CD4-positive, CD25-positive, alpha-beta regulatory T cell (primary cell): Measurements from ENCODE around the gene GPN1. TPM values are rescaled to one million over a fixed set of nuclear protein-coding genes. Genes with fewer than 3 reads are reported as not detected.

ENCODE experiments used
- ATAC-seq, 2 donors: fragments of 150-1000 bp; cut with Tn5 transposase; one replicate each; pipeline ENCODE4 v1.10.0; 2021; ENCODE audit warnings: low read depth in 2 of 2, moderate number of reproducible peaks in 2 of 2, moderate library complexity in 1 of 2
- DNase-seq, 3 donors: peaks; one replicate each; pipeline versions ENCODE4 v3.0.0 to v3.0.0-alpha.2; 2012 to 2022; ENCODE audit warnings: mixed read lengths in 1 of 3
- H3K27ac ChIP-seq: one replicate; pipeline ENCODE4 v1.7.0; 2013; ENCODE audit warnings: mild to moderate bottlenecking, low read length; ENCODE audit not compliant: insufficient read depth, poor library complexity, severe bottlenecking
- H3K27me3 ChIP-seq: one replicate; pipeline ENCODE4 v1.7.0; 2013; ENCODE audit warnings: low read length; ENCODE audit not compliant: control insufficient read depth, insufficient read depth
- H3K36me3 ChIP-seq: one replicate; pipeline ENCODE4 v1.7.0; 2013; ENCODE audit warnings: mild to moderate bottlenecking, low read length, moderate library complexity; ENCODE audit not compliant: control insufficient read depth, insufficient read depth
- H3K4me1 ChIP-seq: 2 replicates; pipeline ENCODE4 v1.7.0; 2013; ENCODE audit warnings: mild to moderate bottlenecking, low read length; ENCODE audit not compliant: insufficient read depth, control insufficient read depth, poor library complexity, severe bottlenecking
- H3K4me3 ChIP-seq: one replicate; pipeline ENCODE4 v1.7.0; 2013; ENCODE audit warnings: low read depth, mild to moderate bottlenecking, low read length, moderate library complexity
- H3K9me3 ChIP-seq, 2 experiments: 1 replicate in 1 of 2; 2 replicates in 1 of 2; pipeline ENCODE4 v1.7.0; 2013; ENCODE audit warnings: low read length in 2 of 2, mild to moderate bottlenecking in 1 of 2, moderate library complexity in 1 of 2; ENCODE audit not compliant: control insufficient read depth in 2 of 2
- H3K27ac Mint-ChIP-seq, 3 donors: one replicate each; pipeline ENCODE4 v1.8.0; 2020 to 2022; ENCODE audit warnings: mild to moderate bottlenecking in 3 of 3, mixed read lengths in 3 of 3, moderate library complexity in 2 of 3
- H3K27me3 Mint-ChIP-seq: one replicate; pipeline ENCODE4 v1.8.0; 2022; ENCODE audit warnings: mild to moderate bottlenecking, mixed read lengths
- H3K36me3 Mint-ChIP-seq: one replicate; pipeline ENCODE4 v1.8.0; 2020; ENCODE audit warnings: mixed read lengths
- H3K4me1 Mint-ChIP-seq, 4 donors: one replicate each; pipeline ENCODE4 v1.8.0; 2020 to 2022; ENCODE audit warnings: mixed read lengths in 4 of 4, mild to moderate bottlenecking in 1 of 4
- H3K4me3 Mint-ChIP-seq, 4 donors: one replicate each; pipeline ENCODE4 v1.8.0; 2020 to 2022; ENCODE audit warnings: mild to moderate bottlenecking in 4 of 4, mixed read lengths in 4 of 4, moderate library complexity in 3 of 4
- H3K9me3 Mint-ChIP-seq, 7 donors: one replicate each; pipeline ENCODE4 v1.8.0; 2020 to 2022; ENCODE audit warnings: mixed read lengths in 7 of 7, mild to moderate bottlenecking in 3 of 7, moderate library complexity in 2 of 7
- polyA plus RNA-seq, 4 donors: library from polyadenylated mRNA; unstranded; fragments of 300-500 nt; fragmentation: Illumina TruSeq; gene quantifications; one replicate each; pipeline ENCODE4 v1.2.3, GENCODE V29; 2021
- total RNA-seq: library from RNA; stranded (reverse); gene quantifications from one replicate; pipeline ENCODE4 v1.2.3, GENCODE V29; 2022

The GPN1 gene
- total and polyA plus RNA-seq, 5 donors from 2014 or later = 27.8 to 85.0 (median 74.9) TPM

DNA sequence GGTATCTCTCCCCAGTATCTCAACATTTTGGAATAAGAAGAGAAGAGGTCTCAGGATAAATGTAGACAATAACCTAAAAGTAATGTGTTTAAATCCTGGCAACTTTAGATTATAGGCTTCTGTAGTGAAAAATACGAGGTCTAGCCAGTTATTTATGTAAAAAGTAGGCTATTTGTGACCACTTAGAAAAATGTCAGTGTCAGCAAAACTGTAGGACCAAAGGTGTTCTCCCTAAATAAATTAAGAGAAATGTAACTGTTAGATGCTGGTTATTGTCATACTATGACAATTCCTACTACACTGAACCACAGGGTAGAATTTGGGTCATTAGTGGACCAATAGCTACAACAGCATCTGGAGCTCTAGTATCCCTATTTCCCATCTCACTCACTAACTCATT, 32.5 kb downstream of the GPN1 start:
- peak overlapping the region in 2 of 3 donors; percentile 40 to 99 for H3K27ac Mint-ChIP-seq

DNA sequence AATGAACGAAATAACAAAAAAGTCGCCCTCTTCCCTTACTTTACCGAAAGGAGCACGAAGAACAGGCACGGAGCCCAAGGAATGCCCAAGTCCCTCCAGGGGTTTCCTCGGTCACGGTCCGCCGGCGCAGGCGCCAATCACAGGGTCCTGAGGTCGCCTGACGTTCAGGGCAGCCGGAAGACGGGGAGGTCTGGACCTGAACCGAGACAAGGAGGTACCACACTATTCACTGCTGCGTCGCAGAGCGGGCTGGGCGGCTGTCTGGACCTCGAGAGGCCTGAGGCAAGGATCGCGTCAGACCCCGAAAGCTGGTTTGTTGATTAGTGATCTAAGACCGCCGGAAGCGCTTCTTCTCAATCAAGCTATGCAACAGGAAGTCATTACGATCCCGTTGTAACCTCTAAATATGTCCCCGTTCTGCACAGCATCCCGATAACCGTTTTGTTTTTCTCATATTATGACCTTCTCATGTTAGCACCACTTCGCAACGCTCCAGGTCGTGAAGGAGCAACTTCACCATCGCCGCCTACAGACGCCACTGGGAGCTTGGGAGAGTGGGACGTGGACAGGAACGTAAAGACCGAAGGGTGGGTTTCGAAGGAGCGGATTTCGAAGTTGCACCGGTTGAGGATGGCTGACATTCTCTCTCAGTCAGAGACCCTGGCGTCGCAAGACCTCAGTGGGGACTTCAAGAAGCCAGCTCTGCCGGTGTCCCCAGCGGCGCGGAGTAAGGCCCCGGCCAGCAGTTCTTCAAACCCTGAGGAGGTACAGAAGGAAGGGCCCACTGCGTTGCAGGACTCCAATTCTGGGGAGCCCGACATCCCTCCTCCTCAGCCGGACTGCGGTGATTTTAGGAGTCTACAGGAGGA, 34.7 kb downstream of the GPN1 start, which contains the start of the genes SLC4A1AP and SUPT7L:
Gene SLC4A1AP, plus strand, starts transcription at position 605 of the 869 bp plus-strand sequence. Its CDS starts 26 bp downstream, at position 631.
Gene SUPT7L, minus strand, starts transcription at position 330 of the 869 bp plus-strand sequence. CDS start 1,422 bp downstream, outside the sequence.
- Mint-ChIP-seq H3K9me3 (no peaks in the 10 kb centered on the region), H3K27ac (peak within 1 kb of the TSS; percentile 99 to 100 (median 99)), H3K4me1 (peaks cover 23 to 68% (median 51%) of the 10 kb centered on the region in 4 donors), H3K27me3 (peaks cover 4% of the 10 kb centered on the region), H3K36me3 (peaks cover 31% of the 10 kb centered on the region), H3K4me3 (peak within 1 kb of the TSS; percentile 90 to 100 (median 98))
- peak; percentile 66 to 91 (median 87) for DNase-seq
- Histone ChIP-seq H3K36me3 (peaks cover 38% of the 10 kb centered on the region), H3K27me3 (no peaks in the 10 kb centered on the region), H3K27ac (peak within 1 kb of the TSS; percentile 93), H3K9me3 (no peaks in the 10 kb centered on the region), H3K4me1 (peaks cover 26% of the 10 kb centered on the region), H3K4me3 (peak within 1 kb of the TSS; percentile 98)
- peak; percentile 76 for ATAC-seq

More for the DNA sequence above, 32.5 kb downstream of the GPN1 start:
- no peak for ATAC-seq
- H3K27me3 ChIP-seq = no peaks in the 10 kb centered on the region
- peaks cover 42% of the 10 kb centered on the region for H3K36me3 ChIP-seq
- peaks cover 23% of the 10 kb centered on the region for H3K36me3 Mint-ChIP-seq
- peak overlapping the region; percentile 9 for H3K4me3 ChIP-seq
- DNase-seq = no peak
- peaks cover 19 to 67% (median 46%) of the 10 kb centered on the region in 4 donors for H3K4me1 Mint-ChIP-seq
- H3K4me1 ChIP-seq = peaks cover 26% of the 10 kb centered on the region
- no peaks in the 10 kb centered on the region for H3K9me3 Mint-ChIP-seq
- H3K27me3 Mint-ChIP-seq = peaks cover 4% of the 10 kb centered on the region
- peak overlapping the region; percentile 76 to 100 (median 92) for H3K4me3 Mint-ChIP-seq
- H3K27ac ChIP-seq = no peak overlapping the region
- H3K9me3 ChIP-seq = no peaks in the 10 kb centered on the region

DNA sequence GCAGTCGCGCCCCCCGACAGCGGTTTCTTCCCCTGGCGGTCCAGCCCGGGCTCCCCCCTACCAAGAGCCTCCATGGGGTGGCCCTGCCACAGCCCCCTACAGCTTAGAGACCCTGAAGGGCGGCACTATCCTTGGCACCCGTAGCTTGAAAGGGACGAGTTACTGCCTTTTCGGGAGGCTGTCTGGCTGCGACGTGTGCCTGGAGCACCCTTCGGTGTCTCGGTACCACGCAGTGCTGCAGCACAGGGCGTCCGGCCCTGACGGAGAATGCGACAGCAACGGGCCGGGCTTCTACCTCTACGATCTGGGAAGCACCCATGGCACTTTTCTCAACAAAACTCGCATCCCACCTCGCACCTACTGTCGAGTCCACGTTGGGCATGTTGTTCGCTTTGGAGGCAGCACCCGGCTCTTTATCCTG, 35.3 kb downstream of the GPN1 start:
- H3K4me1 Mint-ChIP-seq = peaks cover 26 to 66% (median 48%) of the 10 kb centered on the region in 4 donors
- ATAC-seq = peak; percentile 5 to 14
- H3K27me3 Mint-ChIP-seq = peaks cover 4% of the 10 kb centered on the region

DNA sequence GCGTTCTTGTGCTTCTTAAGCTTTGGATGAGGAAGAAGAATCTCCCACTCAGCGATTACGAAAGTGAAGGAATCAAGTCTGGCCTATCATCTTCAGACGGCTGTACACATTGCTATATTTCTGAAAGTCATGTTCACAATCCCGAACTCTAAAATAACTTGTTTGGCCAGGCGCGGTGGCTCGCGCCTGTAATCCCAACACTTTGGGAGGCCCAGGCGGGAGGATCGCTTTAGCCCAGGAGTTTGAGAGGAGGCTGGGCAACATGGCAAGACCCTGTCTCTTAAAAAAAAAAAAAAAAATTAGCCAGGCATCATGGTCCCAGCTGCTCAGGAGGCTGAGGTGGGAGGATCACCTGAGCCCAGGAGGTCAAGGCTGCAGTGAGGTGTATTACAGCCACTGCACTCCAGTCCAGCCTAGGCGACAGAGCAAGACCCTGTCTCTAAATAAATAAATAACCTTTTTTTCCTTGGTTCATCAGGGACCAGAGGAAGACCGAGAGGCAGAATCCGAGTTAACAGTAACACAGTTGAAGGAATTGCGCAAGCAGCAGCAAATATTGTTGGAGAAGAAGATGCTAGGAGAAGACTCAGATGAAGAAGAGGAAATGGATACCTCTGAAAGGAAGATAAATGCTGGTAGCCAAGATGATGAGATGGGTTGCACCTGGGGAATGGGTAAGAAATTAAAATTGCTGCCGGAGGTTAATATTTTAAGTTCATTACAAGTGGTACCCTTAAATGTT, 35.9 kb downstream of the GPN1 start:
- no peak overlapping the region for H3K27ac ChIP-seq
- peaks cover 21 to 60% (median 42%) of the 10 kb centered on the region in 4 donors for H3K4me1 Mint-ChIP-seq
- peaks cover 41% of the 10 kb centered on the region for H3K36me3 ChIP-seq
- DNase-seq (no peak), ATAC-seq (no peak)
- H3K4me3 Mint-ChIP-seq = peak overlapping the region; percentile 90 to 100 (median 98)
- peaks cover 4% of the 10 kb centered on the region for H3K27me3 Mint-ChIP-seq
- peaks cover 26% of the 10 kb centered on the region for H3K4me1 ChIP-seq
- peaks cover 36% of the 10 kb centered on the region for H3K36me3 Mint-ChIP-seq
- H3K27me3 ChIP-seq = no peaks in the 10 kb centered on the region
- H3K9me3 ChIP-seq = no peaks in the 10 kb centered on the region
- H3K4me3 ChIP-seq = peak overlapping the region; percentile 98
- peak overlapping the region in 2 of 3 donors; percentile 99 to 100 for H3K27ac Mint-ChIP-seq
- no peaks in the 10 kb centered on the region for H3K9me3 Mint-ChIP-seq

More for the DNA sequence above, 35.3 kb downstream of the GPN1 start:
- Histone ChIP-seq H3K4me3 (peak overlapping the region; percentile 98), H3K36me3 (peaks cover 39% of the 10 kb centered on the region), H3K4me1 (peaks cover 26% of the 10 kb centered on the region), H3K27ac (peak overlapping the region; percentile 93), H3K9me3 (no peaks in the 10 kb centered on the region), H3K27me3 (no peaks in the 10 kb centered on the region)
- Mint-ChIP-seq H3K9me3 (no peaks in the 10 kb centered on the region), H3K27ac (peak overlapping the region; percentile 99 to 100 (median 99)), H3K36me3 (peaks cover 38% of the 10 kb centered on the region), H3K4me3 (peak overlapping the region; percentile 90 to 100 (median 98))
- no peak for DNase-seq

DNA sequence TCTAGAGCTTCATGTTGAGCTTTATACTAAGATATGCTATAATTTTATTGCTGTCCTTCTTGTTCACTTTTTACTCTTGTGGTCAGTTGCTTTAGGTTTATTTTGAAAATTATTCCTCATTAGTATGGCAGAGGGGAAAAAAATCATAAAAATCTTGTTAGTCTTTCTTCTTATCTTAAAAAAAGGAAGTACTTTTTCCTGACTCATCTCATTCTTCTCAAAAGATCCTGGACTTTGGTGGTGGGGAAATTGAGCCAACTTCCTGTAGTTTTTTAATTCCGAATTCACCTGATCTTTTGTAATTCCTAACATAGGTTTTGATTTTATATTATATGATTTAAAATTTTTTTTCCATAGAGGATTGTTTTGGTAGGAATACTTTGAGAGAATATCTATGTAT, 38.6 kb downstream of the GPN1 start:
- peaks cover 36% of the 10 kb centered on the region for H3K36me3 Mint-ChIP-seq
- peaks cover 4% of the 10 kb centered on the region for H3K27me3 Mint-ChIP-seq
- H3K4me1 ChIP-seq = peaks cover 21% of the 10 kb centered on the region
- no peak for DNase-seq
- H3K4me3 ChIP-seq = no peak overlapping the region
- no peak for ATAC-seq
- no peak overlapping the region for H3K27ac Mint-ChIP-seq
- peaks cover 43% of the 10 kb centered on the region for H3K36me3 ChIP-seq
- peak overlapping the region in 1 of 4 donors; percentile 11 for H3K4me3 Mint-ChIP-seq
- peaks cover 31 to 55% (median 36%) of the 10 kb centered on the region in 4 donors for H3K4me1 Mint-ChIP-seq
- no peaks in the 10 kb centered on the region for H3K9me3 Mint-ChIP-seq
- no peak overlapping the region for H3K27ac ChIP-seq
- H3K27me3 ChIP-seq = no peaks in the 10 kb centered on the region
- H3K9me3 ChIP-seq = no peaks in the 10 kb centered on the region

DNA sequence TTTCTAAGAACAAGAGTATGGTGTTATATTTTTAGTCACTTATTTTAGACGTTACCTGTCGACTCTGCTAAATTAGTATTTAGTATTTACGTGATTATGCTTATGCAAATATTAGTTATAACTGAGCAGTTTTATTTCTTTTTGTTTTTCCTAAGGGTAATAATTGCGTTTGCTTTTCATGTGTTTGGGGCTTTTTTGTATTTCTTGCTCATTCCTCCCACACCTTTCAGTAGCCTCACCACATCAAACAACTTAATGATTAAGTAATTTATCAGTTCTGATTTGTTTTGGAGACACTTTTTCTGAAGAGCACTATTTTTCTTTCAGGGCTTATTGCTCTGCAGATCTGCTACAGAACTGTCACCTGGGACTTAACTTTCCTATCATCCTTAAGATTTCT, 42.4 kb downstream of the GPN1 start:
- Mint-ChIP-seq H3K27ac (no peak overlapping the region), H3K4me1 (peaks cover 15 to 27% (median 21%) of the 10 kb centered on the region in 4 donors), H3K4me3 (peak overlapping the region in 1 of 4 donors; percentile 39), H3K9me3 (no peaks in the 10 kb centered on the region), H3K27me3 (no peaks in the 10 kb centered on the region), H3K36me3 (peaks cover 51% of the 10 kb centered on the region)
- H3K27ac ChIP-seq = no peak overlapping the region
- DNase-seq = no peak
- H3K9me3 ChIP-seq = no peaks in the 10 kb centered on the region
- ATAC-seq = no peak
- H3K27me3 ChIP-seq = no peaks in the 10 kb centered on the region
- peaks cover 65% of the 10 kb centered on the region for H3K36me3 ChIP-seq
- no peaks in the 10 kb centered on the region for H3K4me1 ChIP-seq
- H3K4me3 ChIP-seq = no peak overlapping the region

DNA sequence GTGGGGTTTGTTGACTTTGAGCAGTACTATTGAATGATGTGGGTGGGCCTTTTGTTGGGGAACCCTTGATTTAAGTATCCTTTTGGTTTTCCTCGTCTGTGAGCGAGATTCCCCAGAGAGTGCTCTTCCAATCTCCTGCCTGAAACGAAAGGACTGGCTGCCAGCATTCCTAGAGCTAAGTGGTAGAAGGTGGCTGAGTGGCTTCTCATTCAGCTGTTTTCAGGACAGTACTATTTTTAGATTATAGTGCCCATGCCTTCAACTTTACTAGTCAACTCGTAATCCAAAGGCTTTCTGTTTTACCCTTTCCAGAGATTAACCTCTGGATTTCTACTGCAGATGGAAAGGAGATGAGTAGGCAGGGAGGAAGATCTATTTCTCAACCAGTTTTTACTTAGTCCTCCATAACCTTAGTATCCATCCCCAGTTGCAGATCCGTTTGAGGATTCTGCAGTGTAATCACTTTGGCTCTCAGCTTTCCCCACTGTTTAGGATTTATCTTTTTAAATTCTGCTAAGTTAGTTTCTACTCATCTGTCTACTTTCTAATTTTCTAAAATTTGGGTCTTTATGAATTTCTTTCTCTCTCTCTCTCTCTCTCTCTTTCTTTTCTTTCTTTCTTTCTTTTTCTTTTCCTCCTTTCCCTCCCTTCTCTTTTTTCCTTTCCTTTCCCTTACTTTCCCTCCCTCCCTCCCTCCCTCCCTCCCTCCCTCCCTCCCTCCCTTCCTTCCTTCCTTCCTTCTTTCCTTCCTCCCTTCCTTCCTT, 44.1 kb downstream of the GPN1 start:
- no peak for DNase-seq
- Histone ChIP-seq H3K9me3 (no peaks in the 10 kb centered on the region), H3K27ac (no peak overlapping the region), H3K27me3 (no peaks in the 10 kb centered on the region), H3K36me3 (peaks cover 70% of the 10 kb centered on the region), H3K4me1 (no peaks in the 10 kb centered on the region), H3K4me3 (no peak overlapping the region)
- no peaks in the 10 kb centered on the region for H3K9me3 Mint-ChIP-seq
- ATAC-seq = no peak
- H3K4me3 Mint-ChIP-seq = no peak overlapping the region
- H3K36me3 Mint-ChIP-seq = peaks cover 47% of the 10 kb centered on the region
- H3K27me3 Mint-ChIP-seq = no peaks in the 10 kb centered on the region
- peaks cover 10 to 27% (median 13%) of the 10 kb centered on the region in 4 donors for H3K4me1 Mint-ChIP-seq
- H3K27ac Mint-ChIP-seq = no peak overlapping the region
